K562 (cell line): ENCODE data around the gene ALCAM. TPM values are rescaled to one million over a fixed set of nuclear protein-coding genes. Genes with fewer than 3 reads are reported as not detected.

Experiments used
- ATAC-seq: fragments of 200-7000 bp; cut with Tn5 transposase; 3 replicates; pipeline ENCODE4 v1.9.1; 2020; ENCODE audit warnings: moderate library complexity
- BruUV-seq: library from RNA; stranded (reverse); fragments of 400-500 nt; replicated peaks from 2 replicates; lab custom pipeline; 2021; lab: Mats Ljungman, UMichigan
- CTCF ChIA-PET: fragments of 300-600 bp; formaldehyde crosslinking; extraction: SDS; loops from one replicate; lab custom pipeline; 2021; ENCODE audit warnings: low intra/inter-chr PET ratio; lab: Yijun Ruan, JAX
- POLR2A ChIA-PET: fragments of 300-600, 350-650 bp; sonication (Branson Sonifier 250); formaldehyde crosslinking; extraction: SDS; loops from one replicate; lab custom pipeline; 2021; ENCODE audit warnings: antibody characterized with exemption, inconsistent platforms; lab: Yijun Ruan, JAX
- DNase-seq, 4 experiments: peaks; one replicate each; pipeline versions ENCODE4 v3.0.0 to v3.0.0-alpha.2; 2011 to 2018; ENCODE audit warnings: low spot score in 3 of 4, mixed read lengths in 3 of 4; ENCODE audit errors: extremely low read depth in 1 of 4
- FAIRE-seq: peaks from 2 replicates; lab custom pipeline; 2011; peaks lifted over from hg19 to GRCh38; lab: Jason Lieb, UNC
- H2AFZ ChIP-seq: 2 replicates; pipeline ENCODE4 v1.6.0; 2011; ENCODE audit warnings: low read depth, low read length, control low read depth, inconsistent platforms
- H3K27ac ChIP-seq: fragments of 200-600 bp; 3 replicates; pipeline ENCODE4 v1.8.0; 2011; ENCODE audit warnings: low read depth, mild to moderate bottlenecking, control low read depth, inconsistent platforms, low read length, moderate library complexity, mixed read lengths; ENCODE audit errors: extremely low read depth
- H3K27me3 ChIP-seq, 2 experiments: fragments of 300-600 bp in 1 of 2; 2 replicates in 1 of 2; 3 replicates in 1 of 2; pipeline versions ENCODE4 v1.6.0 to v1.8.0; 2011; ENCODE audit warnings: inconsistent platforms in 2 of 2, low read length in 2 of 2, mild to moderate bottlenecking in 1 of 2, mixed read lengths in 1 of 2, moderate library complexity in 1 of 2; ENCODE audit not compliant: control insufficient read depth in 2 of 2, insufficient read depth in 2 of 2
- H3K36me3 ChIP-seq: fragments of 300-600 bp; 3 replicates; pipeline ENCODE4 v1.8.0; 2011; ENCODE audit warnings: mild to moderate bottlenecking, low read length, inconsistent platforms; ENCODE audit not compliant: control insufficient read depth, insufficient read depth
- H3K4me1 ChIP-seq, 2 experiments: fragments of 200-600 bp in 1 of 2; replicated peaks in 1 of 2; 2 replicates in 1 of 2; 3 replicates in 1 of 2; pipeline versions ENCODE4 v1.5.1 to v1.8.0; 2011; ENCODE audit warnings: inconsistent platforms in 2 of 2, low read length in 2 of 2, mild to moderate bottlenecking in 1 of 2, mixed read lengths in 1 of 2, moderate library complexity in 1 of 2; ENCODE audit not compliant: control insufficient read depth in 2 of 2, insufficient read depth in 2 of 2
- H3K4me2 ChIP-seq: 2 replicates; pipeline ENCODE4 v1.6.1; 2011; ENCODE audit warnings: low read length, control low read depth, inconsistent platforms, mixed read lengths; ENCODE audit not compliant: insufficient read depth
- H3K4me3 ChIP-seq: fragments of 200-600 bp; sonication (generic), shearing (Covaris generic); 2 replicates; pipeline ENCODE4 v1.5.1; 2016; ENCODE audit warnings: control low read depth, inconsistent platforms
- H3K79me2 ChIP-seq: fragments of 200-600 bp; 3 replicates; pipeline ENCODE4 v1.8.0; 2011; ENCODE audit warnings: low read length, inconsistent platforms; ENCODE audit not compliant: control insufficient read depth, insufficient read depth
- H3K9ac ChIP-seq, 2 experiments: 2 replicates each; pipeline versions ENCODE4 v1.6.0 to v1.6.1; 2011; ENCODE audit warnings: low read depth in 2 of 2, low read length in 2 of 2, control low read depth in 1 of 2, inconsistent platforms in 1 of 2, mild to moderate bottlenecking in 1 of 2, mixed read lengths in 1 of 2; ENCODE audit not compliant: insufficient read depth in 1 of 2
- H3K9me1 ChIP-seq: one replicate; pipeline ENCODE4 v1.6.0; 2011; ENCODE audit warnings: inconsistent platforms, mild to moderate bottlenecking, low read length, moderate library complexity; ENCODE audit not compliant: control insufficient read depth, insufficient read depth
- H3K9me3 ChIP-seq: replicated peaks from 2 replicates; pipeline ENCODE4 v1.5.1; 2011; ENCODE audit warnings: low read depth, low read length, inconsistent platforms; ENCODE audit not compliant: control insufficient read depth, insufficient read depth
- H4K20me1 ChIP-seq: replicated peaks from 2 replicates; pipeline ENCODE4 v1.6.1; 2011; ENCODE audit warnings: low read length, inconsistent platforms, mixed read lengths; ENCODE audit not compliant: control insufficient read depth, insufficient read depth
- CBFA2T3 ChIP-seq: fragments of 450-650 bp; IDR thresholded peaks from 2 replicates; pipeline ENCODE4 v1.6.1; 2017
- CHD4 ChIP-seq: fragments of 200-600 bp; sonication (generic); IDR thresholded peaks from 3 replicates; pipeline ENCODE4 v1.6.1; 2012; ENCODE audit warnings: low read depth, mild to moderate bottlenecking, mixed read lengths, low read length, inconsistent platforms; ENCODE audit not compliant: insufficient read depth, insufficient replicate concordance, poor library complexity, severe bottlenecking
- E2F1 ChIP-seq: sonication (generic); formaldehyde crosslinking; IDR thresholded peaks from 2 replicates; pipeline ENCODE4 v1.8.1; 2023; ENCODE audit warnings: mild to moderate bottlenecking, missing genetic modification reagents, moderate library complexity
- FOXK1 ChIP-seq: sonication (generic); formaldehyde crosslinking; IDR thresholded peaks from 2 replicates; pipeline ENCODE4 v1.8.0; 2022; ENCODE audit warnings: missing genetic modification reagents, mild to moderate bottlenecking, borderline replicate concordance
- HDAC3 ChIP-seq: fragments of 450-650 bp; IDR thresholded peaks from 2 replicates; pipeline ENCODE4 v1.6.1; 2018; ENCODE audit warnings: borderline replicate concordance, mild to moderate bottlenecking, moderate library complexity; ENCODE audit not compliant: partially characterized antibody
- MEF2D ChIP-seq: conservative IDR thresholded peaks from 2 replicates; pipeline ENCODE4 v1.6.1; 2016; ENCODE audit warnings: low read depth, missing genetic modification characterization, missing compliant biosample characterization
- MIER1 ChIP-seq: fragments of 450-650 bp; IDR thresholded peaks from 2 replicates; pipeline ENCODE4 v1.6.1; 2016; ENCODE audit warnings: antibody characterized with exemption, mild to moderate bottlenecking, low read depth
- PHF21A ChIP-seq: fragments of 450-650 bp; IDR thresholded peaks from 2 replicates; pipeline ENCODE4 v1.6.1; 2017; ENCODE audit warnings: low read depth, borderline replicate concordance
- SPI1 ChIP-seq: IDR thresholded peaks from 2 replicates; pipeline ENCODE4 v1.6.1; 2011; ENCODE audit warnings: low read depth, low read length, control low read depth, borderline replicate concordance
- TCF3 ChIP-seq: sonication (generic); formaldehyde crosslinking; IDR thresholded peaks from 2 replicates; pipeline ENCODE4 v1.4.0; 2020; ENCODE audit warnings: mild to moderate bottlenecking, missing genetic modification reagents
- THRB ChIP-seq: fragments of 450-650 bp; formaldehyde crosslinking; conservative IDR thresholded peaks from 2 replicates; pipeline ENCODE4 v1.4.0; 2022; ENCODE audit warnings: mild to moderate bottlenecking, missing genetic modification characterization
- U2AF1 ChIP-seq: fragments of 200-400 bp; formaldehyde crosslinking; optimal IDR thresholded peaks from 2 replicates; pipeline ENCODE3; 2017; ENCODE audit warnings: mild to moderate bottlenecking, low read depth, low read length, moderate library complexity
- U2AF2 ChIP-seq: fragments of 200-400 bp; formaldehyde crosslinking; optimal IDR thresholded peaks from 2 replicates; pipeline ENCODE3; 2017; ENCODE audit warnings: low read depth, mild to moderate bottlenecking, low read length
- ZBTB26 ChIP-seq: fragments of 450-650 bp; formaldehyde crosslinking; IDR thresholded peaks from 2 replicates; pipeline ENCODE4 v1.4.0; 2022; ENCODE audit warnings: missing genetic modification characterization
- ZSCAN29 ChIP-seq: fragments of 450-650 bp; IDR thresholded peaks from 2 replicates; pipeline ENCODE4 v1.6.1; 2017
- WGBS: fragments of 100-300 bp; shearing (Covaris generic); methylation state at CpG from one replicate; pipeline ENCODE4 v1.1.6; 2016; ENCODE audit warnings: low coverage, mixed read lengths; ENCODE audit not compliant: insufficient coverage; ENCODE audit errors: missing lambda C conversion rate; 5-methylcytosine and 5-hydroxymethylcytosine counted together
- in situ Hi-C: fragments of 300-500 bp; cut with MboI; formaldehyde crosslinking; loops from 4 replicates; pipeline ENCODE4 v1.15.0; 2018; ENCODE audit warnings: inconsistent platforms, mixed read lengths
- intact Hi-C: fragments of 100-400 bp; cut with micrococcal nuclease; formaldehyde crosslinking; loops from 2 replicates; pipeline ENCODE4 v1.14.2; 2022
- polyA plus RNA-seq, 8 experiments: library from polyadenylated mRNA; depleted of rRNA in 4 of 8; stranded (reverse) in 5 of 8; unstranded in 3 of 8; fragments of >200 nt; fragmentation: Nextera tagmentation in 2 of 8; fragmentation: Illumina TruSeq in 1 of 8; extraction: Ambion mirVana in 2 of 8; extraction: Trizol in 1 of 8; gene quantifications; 2 replicates each; pipeline versions ENCODE4 v1.2.1 to v1.2.3, GENCODE V29; 2011 to 2014; ENCODE audit warnings: inconsistent platforms in 1 of 8, missing spikeins in 1 of 8
- total RNA-seq, 7 experiments: library from RNA; depleted of rRNA in 6 of 7; stranded (reverse); fragments of >200 nt in 6 of 7; fragmentation: Illumina TruSeq in 2 of 7; extraction: Trizol in 2 of 7; gene quantifications; 2 replicates each; pipeline versions ENCODE4 v1.2.1 to v1.2.3, GENCODE V29; 2011 to 2021; ENCODE audit warnings: low replicate concordance in 1 of 7

ALCAM gene
- total and polyA plus RNA-seq, 9 of the 15 experiments (the other 6 are each of a cell fraction or from before 2014, with no cell fraction given), result 0.03 to 0.98 (median 0.14) TPM; not detected in 1

GRCh38 chr3:105397974-105398373, 31.3 kb downstream of the ALCAM start:
- DNase-seq (no peak), FAIRE-seq (no peak), ATAC-seq (no peak)
- H3K4me1 ChIP-seq, result no peaks in the 10 kb centered on the region
- no peak overlapping the region for H3K4me2 ChIP-seq
- no peaks in the 10 kb centered on the region for H4K20me1 ChIP-seq
- H3K36me3 ChIP-seq, result no peaks in the 10 kb centered on the region
- TF ChIP-seq CHD4 (no peak), HDAC3 (no peak), E2F1 (CRISPR knock-in tag) (no peak), ZSCAN29 (no peak), CBFA2T3 (no peak), MIER1 (no peak), FOXK1 (CRISPR knock-in tag) (no peak), ZBTB26 (no peak), SPI1 (no peak), TCF3 (CRISPR knock-in tag) (no peak), PHF21A (no peak), U2AF1 (no peak), U2AF2 (no peak), MEF2D (tag) (no peak), THRB (CRISPR knock-in tag) (no peak)
- no peaks in the 10 kb centered on the region for H3K9me3 ChIP-seq
- no TSS peak for BruUV-seq
- ChIA-PET CTCF (no interaction called here), POLR2A (no interaction called here)
- no peaks in the 10 kb centered on the region for H3K79me2 ChIP-seq
- WGBS, result 0% methylated on average over 1 of the region's 1 CpG
- no peaks in the 10 kb centered on the region for H3K9me1 ChIP-seq
- no peak overlapping the region for H2AFZ ChIP-seq
- H3K27ac ChIP-seq, result no peak overlapping the region
- H3K27me3 ChIP-seq, result no peaks in the 10 kb centered on the region
- in situ Hi-C loops, result no loop called here
- no peak overlapping the region for H3K9ac ChIP-seq
- no peak overlapping the region for H3K4me3 ChIP-seq
- intact Hi-C loops, result no loop called here
